GM21447 (cell line): ENCODE measurements around the gene LRRC1.

Experiments used
- ATAC-seq: cut with Tn5 transposase; IDR thresholded peaks from one replicate; pipeline ENCODE4 v1.9.1; 2021; ENCODE audit not compliant: unreplicated experiment

Gene LRRC1

DNA sequence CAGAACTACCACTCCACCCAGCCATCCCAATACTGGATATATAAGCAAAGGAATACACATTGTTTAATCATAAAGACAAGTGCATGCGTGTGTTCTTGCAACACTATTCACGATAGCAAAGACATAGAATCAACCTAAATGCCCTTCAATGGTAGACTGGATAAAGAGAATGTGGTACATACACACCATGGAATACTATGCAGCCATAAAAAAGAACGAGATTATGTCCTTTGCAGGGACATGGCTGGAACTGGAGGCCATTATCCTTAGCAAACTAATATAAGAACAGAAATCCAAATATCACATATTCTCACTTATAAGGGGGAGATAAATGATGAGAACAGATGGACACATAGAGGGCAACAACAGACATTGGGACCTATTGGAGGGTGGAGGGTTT is 156.6 kb downstream of the LRRC1 start:
- ATAC-seq, result no peak

DNA sequence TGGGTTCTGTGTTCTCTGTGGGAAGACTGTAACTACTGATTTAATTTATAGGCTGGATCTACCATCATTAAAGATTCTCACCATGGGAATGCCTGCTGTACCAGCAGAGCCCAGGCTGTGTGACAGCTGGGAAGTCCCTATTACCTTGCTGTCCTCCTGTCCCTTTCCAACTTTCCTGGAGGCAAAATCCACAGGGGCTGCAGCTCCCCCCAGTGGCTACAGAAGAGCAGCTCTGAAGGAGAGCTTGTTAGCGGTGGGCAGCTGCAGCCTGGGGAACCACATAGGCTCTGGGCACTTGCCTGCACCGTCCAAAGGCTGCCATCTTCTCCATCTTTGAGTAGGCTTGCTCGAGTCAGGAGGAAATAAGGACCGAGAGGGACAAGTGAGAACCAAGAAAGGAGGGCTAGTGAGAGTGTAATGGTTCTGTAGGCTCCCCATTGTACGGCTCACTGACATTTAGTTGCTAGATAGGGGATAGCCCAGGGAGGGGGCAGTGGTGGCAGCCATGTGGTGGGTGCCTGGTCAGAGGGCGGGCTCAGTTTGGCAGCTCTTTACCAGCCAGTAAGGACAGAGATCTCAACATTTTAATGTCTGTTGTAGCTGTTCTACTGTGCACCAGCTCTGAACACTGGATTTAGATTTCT is 161.4 kb downstream of the LRRC1 start:
- no peak for ATAC-seq

DNA sequence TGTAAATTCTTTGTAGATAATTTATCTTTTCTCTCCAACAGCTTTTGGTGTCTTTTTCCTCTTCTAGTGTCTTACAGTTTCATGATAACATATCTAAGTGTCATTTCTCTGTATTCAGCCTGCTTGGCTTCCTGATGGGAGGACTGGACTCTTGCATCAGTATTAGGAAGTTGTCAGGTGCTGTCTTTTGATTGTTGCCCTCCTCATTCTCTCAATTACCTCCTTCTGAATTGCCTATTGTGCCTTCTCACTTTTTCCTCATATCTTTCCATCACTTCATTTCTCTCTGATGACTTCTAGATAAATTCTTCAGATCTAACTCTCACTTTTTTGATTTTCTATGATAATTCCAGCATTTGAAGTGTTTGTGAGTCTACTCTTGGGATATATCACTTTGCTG is 162.0 kb downstream of the LRRC1 start:
- ATAC-seq, result no peak

DNA sequence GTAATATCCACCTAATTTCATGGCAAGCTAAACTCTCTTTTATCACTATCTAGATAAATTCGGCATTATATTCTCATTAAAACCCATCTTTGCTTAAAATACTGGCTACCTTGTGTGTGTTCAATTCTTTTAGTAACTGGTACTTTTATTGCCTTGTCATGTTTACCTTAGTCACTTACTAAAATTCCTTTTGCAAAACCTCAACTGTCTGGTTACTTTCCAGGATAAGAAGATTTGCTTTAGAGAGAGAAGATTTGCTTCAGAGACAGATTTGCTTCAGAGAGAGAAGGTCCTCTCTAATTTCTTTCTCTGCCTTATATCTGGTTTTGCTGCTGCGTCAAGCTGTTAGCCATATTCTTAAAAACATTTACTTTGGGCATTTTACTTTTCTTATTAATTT is 164.9 kb downstream of the LRRC1 start:
- no peak for ATAC-seq

DNA sequence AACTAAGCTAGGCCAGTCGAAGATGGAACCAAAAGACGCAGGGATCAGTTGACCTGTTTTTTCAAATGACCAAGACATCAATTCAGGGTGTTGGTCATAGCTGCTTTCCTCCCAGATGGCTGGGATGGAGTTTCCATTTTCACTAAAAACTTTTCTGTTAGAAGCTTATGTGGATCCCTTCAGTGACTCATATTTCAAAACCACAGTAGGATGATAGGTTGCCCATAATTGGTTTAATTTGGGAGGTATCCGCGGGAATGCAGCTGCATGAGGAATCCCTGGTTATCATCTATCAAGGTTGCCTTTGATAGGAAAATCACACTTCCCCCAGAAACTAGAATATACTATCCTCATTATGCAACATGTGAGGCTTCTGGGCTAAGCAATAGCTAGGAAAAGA is 165.5 kb downstream of the LRRC1 start:
- ATAC-seq, result no peak

DNA sequence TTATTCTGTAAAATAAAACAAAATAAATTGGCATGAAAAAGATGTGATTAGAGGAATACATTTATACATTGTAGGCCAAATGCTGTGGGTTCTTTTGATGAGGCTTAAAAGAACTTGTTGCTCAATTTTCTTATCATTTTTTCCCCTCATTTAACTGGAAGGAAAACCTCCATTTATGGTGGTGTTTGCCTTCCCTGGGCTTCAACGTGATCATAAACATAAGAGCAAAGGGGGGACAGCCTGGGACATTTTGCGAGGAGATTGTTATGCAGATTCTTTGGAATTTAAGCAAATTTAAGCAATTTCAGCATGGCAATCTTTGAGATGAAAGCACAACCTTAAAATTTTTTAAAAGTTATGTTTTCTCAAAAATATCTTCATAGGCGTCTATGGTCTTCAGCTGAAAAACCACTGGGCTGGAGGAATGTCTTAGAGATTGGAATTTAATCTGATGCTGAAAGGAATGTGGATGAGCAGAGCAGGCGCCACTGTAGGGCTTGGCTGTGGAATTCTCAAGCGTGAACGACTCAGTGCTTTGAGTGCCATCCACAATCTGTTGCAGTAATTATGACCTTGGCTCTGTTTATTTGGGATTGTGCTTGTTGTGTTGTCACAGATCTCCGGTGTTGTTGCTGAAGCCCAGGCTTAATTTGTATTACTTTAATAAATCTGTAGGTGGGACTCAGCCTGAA is 167.0 kb downstream of the LRRC1 start:
- no peak for ATAC-seq

DNA sequence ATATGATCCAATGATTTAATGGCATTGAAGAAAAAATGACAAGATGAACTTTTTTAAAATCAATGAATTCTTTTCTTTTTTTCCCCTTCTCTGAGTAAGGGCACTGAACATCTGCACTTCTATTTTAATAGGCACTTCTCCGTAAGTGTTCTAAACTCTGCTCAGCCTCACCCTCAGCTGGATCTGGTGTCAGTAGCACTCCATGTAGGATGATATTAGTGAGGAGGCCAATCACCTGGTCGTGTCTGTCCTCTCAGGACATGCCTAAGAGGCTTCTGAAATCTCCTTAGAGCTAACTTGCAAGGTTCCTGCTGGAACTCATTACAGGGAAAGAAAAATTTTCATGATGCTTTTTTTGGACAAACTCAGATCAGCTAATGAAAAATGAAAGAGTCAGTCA is 167.8 kb downstream of the LRRC1 start:
- ATAC-seq, result no peak

DNA sequence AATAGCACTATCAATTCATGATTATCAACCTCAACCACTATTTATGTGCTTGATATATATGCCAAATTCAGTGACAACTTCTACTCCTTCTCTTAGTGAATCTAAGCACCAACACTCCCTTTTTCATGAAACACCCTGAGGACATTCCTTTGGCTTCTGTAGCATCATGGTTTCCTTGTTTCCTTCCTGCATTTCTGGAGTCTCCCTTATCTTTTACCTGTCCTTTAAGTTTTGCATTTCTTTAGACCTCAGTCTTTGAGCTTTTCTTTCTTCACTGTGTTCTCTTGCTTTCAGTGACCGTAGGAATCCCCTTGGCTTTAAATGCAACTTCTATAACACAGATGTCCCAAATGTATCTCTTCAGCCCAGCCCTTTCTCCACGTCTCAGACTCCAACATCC is 172.6 kb downstream of the LRRC1 start:
- no peak for ATAC-seq
